RWPE2 (cell line): Measurements from ENCODE around the gene SNTB2.
A peak's percentile ranks its signal among the peaks of the same experiment; 100 is the strongest.

Source experiments
- ATAC-seq: fragments of 200-7000 bp; cut with Tn5 transposase; 3 replicates; pipeline ENCODE4 v1.9.1; 2021; ENCODE audit warnings: low read depth
- DNase-seq: peaks from one replicate; pipeline ENCODE4 v3.0.0-alpha.2; 2020; ENCODE audit warnings: low spot score
- H3K27ac ChIP-seq: fragments of 450-650 bp; 2 replicates; pipeline ENCODE4 v1.5.1; 2017; ENCODE audit warnings: mild to moderate bottlenecking; ENCODE audit not compliant: poor library complexity, severe bottlenecking
- H3K27me3 ChIP-seq: fragments of 250-450 bp; sonication (Bioruptor Pico); 2 replicates; pipeline ENCODE4 v1.5.1; 2021; ENCODE audit warnings: mild to moderate bottlenecking, moderate library complexity; ENCODE audit not compliant: insufficient read depth, poor library complexity, severe bottlenecking
- H3K36me3 ChIP-seq: fragments of 250-450 bp; sonication (Bioruptor Pico); 2 replicates; pipeline ENCODE4 v1.5.1; 2020; ENCODE audit warnings: low read depth, mild to moderate bottlenecking, moderate library complexity
- H3K4me1 ChIP-seq: fragments of 250-450 bp; sonication (Bioruptor Pico); 2 replicates; pipeline ENCODE4 v1.5.1; 2021; ENCODE audit warnings: mild to moderate bottlenecking, moderate library complexity; ENCODE audit not compliant: insufficient read depth, poor library complexity, severe bottlenecking
- H3K4me3 ChIP-seq: fragments of 250-450 bp; sonication (Bioruptor Pico); 2 replicates; pipeline ENCODE4 v1.5.1; 2021; ENCODE audit warnings: mild to moderate bottlenecking, moderate library complexity; ENCODE audit not compliant: severe bottlenecking
- H3K9me3 ChIP-seq: fragments of 250-450 bp; sonication (Bioruptor Pico); 2 replicates; pipeline ENCODE4 v1.5.1; 2021; ENCODE audit warnings: mild to moderate bottlenecking, moderate library complexity; ENCODE audit not compliant: severe bottlenecking
- TF ChIP-seq, protein P1 (sequence below): fragments of 450-650 bp; IDR thresholded peaks from one replicate; pipeline ENCODE4 v1.5.1; 2017; ENCODE audit warnings: mild to moderate bottlenecking, moderate library complexity; ENCODE audit not compliant: poor library complexity, severe bottlenecking

SNTB2 gene

DNA sequence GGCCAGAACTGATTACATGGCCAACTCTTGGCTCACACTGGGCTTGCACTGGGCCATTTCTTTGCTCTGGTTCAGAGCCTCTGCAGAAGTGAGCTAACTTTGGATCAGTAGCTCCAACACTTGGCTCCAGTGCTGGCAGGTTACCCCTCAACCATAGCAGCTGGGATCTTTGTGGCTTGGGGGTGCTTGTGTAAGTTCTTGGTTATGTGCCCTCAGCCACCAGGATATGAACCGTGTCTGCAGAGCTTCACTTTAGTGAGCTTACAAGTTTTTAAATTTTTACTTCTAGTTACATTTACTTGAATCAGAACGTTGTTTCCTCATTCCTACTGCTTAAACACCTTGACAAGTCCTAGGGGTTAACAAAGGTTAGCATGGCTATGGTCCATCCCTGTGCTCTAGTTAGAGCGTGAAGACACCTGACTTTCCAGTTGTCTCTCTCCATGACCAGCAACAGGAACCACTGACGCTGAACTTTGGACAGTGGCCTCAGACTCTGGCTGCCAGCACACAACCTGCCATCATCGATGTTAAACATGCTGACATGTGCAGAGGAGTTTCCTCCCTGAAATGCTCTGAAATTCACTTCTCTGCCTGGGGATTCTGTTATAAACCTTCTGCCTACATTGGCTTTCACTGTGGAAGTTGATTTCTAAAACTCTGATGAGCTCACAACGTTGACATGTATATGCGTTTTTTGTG lies 139.4 kb downstream of the SNTB2 start:
- peaks cover 79% of the 10 kb centered on the region for H3K36me3 ChIP-seq
- H3K27me3 ChIP-seq: no peaks in the 10 kb centered on the region

DNA sequence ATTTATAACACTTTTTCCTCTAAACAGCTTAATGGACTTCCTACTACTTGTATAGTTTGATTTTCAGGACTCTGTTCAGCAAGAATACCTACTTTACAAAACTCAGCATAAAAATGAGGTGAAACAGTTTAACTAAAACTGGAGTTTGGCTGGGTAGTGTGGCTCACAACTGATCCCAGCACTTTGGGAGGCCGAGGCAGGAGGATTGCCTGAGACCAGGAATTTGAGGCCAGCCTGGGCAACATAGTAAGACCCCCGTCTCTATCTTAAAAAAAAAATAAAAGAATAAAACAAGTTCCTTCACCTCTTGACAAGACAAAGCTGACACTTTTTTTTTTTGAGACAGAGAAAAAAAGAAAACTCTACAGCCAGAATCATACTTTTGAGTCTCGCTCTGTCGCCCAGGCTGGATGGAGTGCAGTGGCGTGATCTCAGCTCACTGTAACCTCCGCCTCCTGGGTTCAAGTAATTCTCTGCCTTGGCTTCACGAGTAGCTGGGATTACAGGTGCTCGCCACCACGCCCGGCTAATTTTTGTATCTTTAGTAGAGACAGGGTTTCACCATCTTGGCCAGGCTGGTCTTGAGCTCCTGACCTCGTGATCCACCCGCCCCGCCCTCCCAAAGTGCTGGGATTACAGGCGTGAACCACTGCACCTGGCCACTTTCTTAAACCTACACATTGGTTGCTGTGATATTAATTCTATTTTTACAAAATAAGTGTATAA lies 140.8 kb downstream of the SNTB2 start:
- H3K27ac ChIP-seq: peak overlapping the region; percentile 57
- H3K4me1 ChIP-seq: peaks cover 13% of the 10 kb centered on the region
- H3K27me3 ChIP-seq: no peaks in the 10 kb centered on the region
- H3K9me3 ChIP-seq: no peaks in the 10 kb centered on the region
- peak; percentile 20 for DNase-seq
- TF ChIP-seq, protein P1, sequence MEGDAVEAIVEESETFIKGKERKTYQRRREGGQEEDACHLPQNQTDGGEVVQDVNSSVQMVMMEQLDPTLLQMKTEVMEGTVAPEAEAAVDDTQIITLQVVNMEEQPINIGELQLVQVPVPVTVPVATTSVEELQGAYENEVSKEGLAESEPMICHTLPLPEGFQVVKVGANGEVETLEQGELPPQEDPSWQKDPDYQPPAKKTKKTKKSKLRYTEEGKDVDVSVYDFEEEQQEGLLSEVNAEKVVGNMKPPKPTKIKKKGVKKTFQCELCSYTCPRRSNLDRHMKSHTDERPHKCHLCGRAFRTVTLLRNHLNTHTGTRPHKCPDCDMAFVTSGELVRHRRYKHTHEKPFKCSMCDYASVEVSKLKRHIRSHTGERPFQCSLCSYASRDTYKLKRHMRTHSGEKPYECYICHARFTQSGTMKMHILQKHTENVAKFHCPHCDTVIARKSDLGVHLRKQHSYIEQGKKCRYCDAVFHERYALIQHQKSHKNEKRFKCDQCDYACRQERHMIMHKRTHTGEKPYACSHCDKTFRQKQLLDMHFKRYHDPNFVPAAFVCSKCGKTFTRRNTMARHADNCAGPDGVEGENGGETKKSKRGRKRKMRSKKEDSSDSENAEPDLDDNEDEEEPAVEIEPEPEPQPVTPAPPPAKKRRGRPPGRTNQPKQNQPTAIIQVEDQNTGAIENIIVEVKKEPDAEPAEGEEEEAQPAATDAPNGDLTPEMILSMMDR: no peak
- no peak overlapping the region for H3K4me3 ChIP-seq
- H3K36me3 ChIP-seq: peaks cover 77% of the 10 kb centered on the region
- no peak for ATAC-seq

More for the DNA sequence above, 139.4 kb downstream of the SNTB2 start:
- DNase-seq (peak; percentile 17), ATAC-seq (no peak)
- no peak overlapping the region for H3K27ac ChIP-seq
- no peak overlapping the region for H3K4me3 ChIP-seq
- TF ChIP-seq, protein P1: no peak
- peaks cover 13% of the 10 kb centered on the region for H3K4me1 ChIP-seq
- H3K9me3 ChIP-seq: no peaks in the 10 kb centered on the region

DNA sequence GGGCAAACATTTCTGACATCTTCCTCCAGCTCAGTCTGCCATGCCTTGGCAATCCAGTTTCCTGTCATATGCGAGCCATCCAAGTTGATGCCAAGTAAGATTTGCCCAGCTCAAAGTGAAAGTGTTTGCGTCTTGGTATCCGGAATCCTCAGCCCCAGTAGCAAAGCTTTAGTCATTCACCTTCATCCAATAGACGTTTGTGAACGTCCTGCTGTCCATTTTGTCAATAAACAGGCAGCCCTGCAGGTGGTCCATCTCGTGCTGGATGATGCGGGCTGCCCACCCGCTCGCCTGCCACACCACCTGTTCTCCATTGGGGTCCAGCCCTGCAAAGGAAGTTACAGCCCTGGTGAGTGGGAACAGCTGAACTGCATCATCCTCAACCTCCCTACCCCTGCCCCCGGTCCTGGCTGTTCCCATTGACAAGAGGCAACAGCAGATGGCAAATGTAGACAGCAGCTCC lies 141.9 kb downstream of the SNTB2 start:
- Histone ChIP-seq H3K9me3 (no peaks in the 10 kb centered on the region), H3K36me3 (peaks cover 74% of the 10 kb centered on the region), H3K4me3 (peak overlapping the region; percentile 83), H3K4me1 (peaks cover 13% of the 10 kb centered on the region), H3K27me3 (no peaks in the 10 kb centered on the region), H3K27ac (peak overlapping the region; percentile 57)
- TF ChIP-seq, protein P1: no peak
- DNase-seq (peak; percentile 45), ATAC-seq (peak; percentile 16)

DNA sequence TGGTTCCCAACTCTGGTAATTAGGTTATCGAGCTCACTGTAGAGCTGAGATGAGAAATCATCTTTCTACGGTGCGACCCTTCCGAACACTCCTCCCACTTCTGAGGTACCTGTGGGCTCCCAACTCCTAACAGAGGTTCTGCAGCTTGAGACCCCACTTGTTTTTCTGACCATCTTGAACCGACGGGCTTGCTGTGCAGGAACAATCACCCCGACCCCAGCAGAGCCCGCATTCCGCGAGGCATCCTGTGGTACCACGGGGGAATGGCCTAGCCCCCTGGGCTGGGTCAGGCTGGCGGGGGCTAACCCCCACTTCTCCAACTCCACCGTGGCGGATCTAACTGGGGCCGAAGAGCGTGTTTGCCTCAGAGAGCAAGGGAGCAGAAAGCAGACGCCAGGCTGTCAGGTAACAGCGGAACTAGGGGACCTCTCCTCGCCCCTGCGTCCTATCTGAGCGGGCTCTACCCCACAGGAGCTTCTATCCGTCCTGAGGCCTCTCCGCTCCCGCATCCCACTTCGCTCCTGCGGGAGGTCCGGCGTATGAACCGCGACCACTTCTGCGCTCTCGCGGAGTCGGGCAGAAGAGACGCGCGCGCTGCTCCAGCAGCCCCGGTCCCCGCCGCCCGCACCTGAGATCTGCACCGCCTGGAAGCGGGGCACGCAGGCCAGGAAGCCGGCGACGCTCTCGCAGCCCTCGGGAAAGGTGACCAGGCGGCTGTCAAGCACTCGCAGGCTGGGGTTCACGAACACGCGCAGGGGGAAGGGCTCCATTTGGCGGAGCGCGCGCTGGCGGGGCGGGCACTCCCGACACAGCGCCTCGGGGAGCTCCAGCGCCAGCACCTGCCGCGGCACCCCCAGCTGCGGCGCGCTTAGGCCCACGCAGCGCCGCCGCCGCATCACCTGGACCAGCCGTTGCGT lies 142.7 kb downstream of the SNTB2 start:
- Histone ChIP-seq H3K36me3 (peaks cover 74% of the 10 kb centered on the region), H3K4me3 (peak overlapping the region; percentile 83), H3K27ac (peak overlapping the region; percentile 57), H3K4me1 (peaks cover 13% of the 10 kb centered on the region), H3K9me3 (no peaks in the 10 kb centered on the region), H3K27me3 (no peaks in the 10 kb centered on the region)
- DNase-seq: peak; percentile 61
- ATAC-seq: peak; percentile 26
- TF ChIP-seq, protein P1: no peak
